NT2/D1 (cell line): ENCODE data around the gene KRR1.

Experiments used
- DNase-seq: peaks from one replicate; pipeline ENCODE4 v3.0.0-alpha.2; 2011; ENCODE audit warnings: low read depth, low spot score
- H3K27me3 ChIP-seq: 2 replicates; pipeline ENCODE4 v1.6.0; 2011; ENCODE audit warnings: mild to moderate bottlenecking; ENCODE audit not compliant: insufficient read length, insufficient read depth
- H3K36me3 ChIP-seq: 2 replicates; pipeline ENCODE4 v1.6.1; 2011; ENCODE audit warnings: mild to moderate bottlenecking, low read length, mixed read lengths; ENCODE audit not compliant: insufficient read depth, insufficient read length
- H3K4me1 ChIP-seq: 2 replicates; pipeline ENCODE4 v1.5.1; 2011; ENCODE audit not compliant: insufficient read depth, insufficient read length
- H3K4me3 ChIP-seq: 2 replicates; pipeline ENCODE4 v1.5.1; 2011; ENCODE audit warnings: low read depth; ENCODE audit not compliant: insufficient read length
- H3K9ac ChIP-seq: 2 replicates; pipeline ENCODE4 v1.6.0; 2011; ENCODE audit warnings: low read depth; ENCODE audit not compliant: insufficient read length
- H3K9me3 ChIP-seq: 2 replicates; pipeline ENCODE4 v1.5.1; 2011; ENCODE audit warnings: mild to moderate bottlenecking, low read length; ENCODE audit not compliant: insufficient read depth
- SUZ12 ChIP-seq: IDR thresholded peaks from 2 replicates; pipeline ENCODE4 v1.6.1; 2011; ENCODE audit not compliant: insufficient read length, insufficient read depth; ENCODE audit errors: extremely low read depth
- YY1 ChIP-seq: IDR thresholded peaks from 2 replicates; pipeline ENCODE4 v1.6.1; 2011; ENCODE audit not compliant: insufficient read length, insufficient read depth
- ZNF274 ChIP-seq: IDR thresholded peaks from 2 replicates; pipeline ENCODE4 v1.6.1; 2011; ENCODE audit warnings: mild to moderate bottlenecking, low read depth, low read length

The KRR1 gene

DNA sequence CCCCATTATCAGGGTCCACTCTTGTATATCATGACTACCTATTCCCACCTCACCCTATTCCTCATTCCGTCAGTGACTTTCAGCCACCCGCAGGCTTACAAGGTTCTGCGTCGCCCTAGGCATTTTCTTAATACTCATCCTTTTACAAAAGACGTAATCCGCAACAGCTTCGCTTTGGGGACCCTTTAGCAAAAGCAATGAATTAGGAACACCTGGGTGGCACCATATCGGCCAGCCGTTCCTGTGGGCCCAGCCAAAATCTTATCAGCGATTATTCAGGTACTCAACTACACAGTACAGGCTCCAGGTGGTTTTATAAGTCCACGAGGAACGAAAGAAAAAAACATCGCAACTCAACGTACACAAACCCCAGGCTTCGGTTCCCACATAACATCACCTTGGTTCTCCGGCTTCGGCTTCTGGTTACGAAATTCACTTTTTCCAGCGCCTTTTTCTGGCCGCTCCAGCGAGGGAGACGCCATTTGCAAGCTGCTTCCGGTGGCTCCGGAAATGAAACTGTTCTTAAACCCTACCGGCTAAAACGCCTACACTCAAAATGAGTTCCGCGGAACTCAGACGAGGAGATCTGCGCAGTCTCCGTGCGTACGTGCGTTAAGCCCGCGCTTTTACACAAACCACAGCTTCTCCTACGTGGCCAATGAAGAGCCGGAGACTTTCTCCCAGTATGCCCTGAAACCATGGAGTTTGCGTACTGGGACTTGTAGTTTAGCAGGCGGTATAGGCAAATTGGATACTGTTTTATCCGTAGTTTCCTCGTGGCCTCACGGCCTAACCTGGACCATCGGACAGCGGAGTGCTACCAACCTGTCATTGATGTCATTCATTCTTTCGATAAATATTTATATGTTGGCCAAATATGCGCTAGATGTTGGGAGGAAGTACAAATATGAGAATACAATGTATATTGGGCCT, at the start of gene KRR1:
TSS of gene KRR1 (minus strand) at position 494 of the 933 bp plus-strand sequence. CDS start at position 482, 12 bp downstream.
- Histone ChIP-seq H3K4me3 (peak within 1 kb of the TSS; percentile 95), H3K4me1 (no peaks in the 10 kb centered on the region)

GRCh38 chr12:75560167-75560566, 48.8 kb upstream of the KRR1 start:
- no peak for DNase-seq

More for the DNA sequence above, at the start of gene KRR1:
- peak; percentile 81 for TF ChIP-seq YY1
- TF ChIP-seq SUZ12, result no peak
- TF ChIP-seq ZNF274, result no peak
- peak within 1 kb of the TSS; percentile 96 for H3K9ac ChIP-seq
- no peaks in the 10 kb centered on the region for H3K27me3 ChIP-seq
- no peaks in the 10 kb centered on the region for H3K9me3 ChIP-seq
- peak; percentile 98 for DNase-seq
- H3K36me3 ChIP-seq, result peaks cover 22% of the 10 kb centered on the region

DNA sequence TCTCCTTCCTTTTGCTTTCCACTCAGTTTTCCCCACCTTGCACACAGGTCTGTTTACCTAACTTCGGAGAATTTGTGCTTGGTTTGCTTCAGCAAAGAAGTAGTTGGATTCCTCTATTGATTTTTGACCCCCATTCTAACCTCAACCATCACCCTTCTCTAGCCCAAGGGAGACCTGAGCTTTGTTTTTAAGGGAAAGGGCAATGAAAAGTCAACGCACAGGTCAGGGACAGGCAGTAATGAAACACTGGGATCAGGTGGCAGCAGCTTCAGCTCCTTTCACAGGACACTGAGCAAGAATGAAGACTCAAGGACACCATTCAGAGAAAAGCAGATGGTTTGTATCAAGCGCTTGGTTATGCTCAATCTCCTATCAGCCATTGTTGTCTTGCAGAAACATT, 46.9 kb upstream of the KRR1 start:
- DNase-seq, result no peak
- no peak overlapping the region for H3K4me3 ChIP-seq
- TF ChIP-seq YY1, result no peak
- no peak for TF ChIP-seq ZNF274
- no peak for TF ChIP-seq SUZ12
- H3K9ac ChIP-seq, result no peak overlapping the region
- no peaks in the 10 kb centered on the region for H3K9me3 ChIP-seq
- no peaks in the 10 kb centered on the region for H3K27me3 ChIP-seq
- H3K36me3 ChIP-seq, result no peaks in the 10 kb centered on the region
- no peaks in the 10 kb centered on the region for H3K4me1 ChIP-seq

More at GRCh38 chr12:75560167-75560566, 48.8 kb upstream of the KRR1 start:
- H3K4me3 ChIP-seq, result no peak overlapping the region
- H3K9ac ChIP-seq, result no peak overlapping the region
- no peaks in the 10 kb centered on the region for H3K36me3 ChIP-seq
- no peak for TF ChIP-seq ZNF274
- no peak for TF ChIP-seq YY1
- TF ChIP-seq SUZ12, result no peak
- H3K27me3 ChIP-seq, result no peaks in the 10 kb centered on the region
- H3K9me3 ChIP-seq, result peaks cover 11% of the 10 kb centered on the region
- no peaks in the 10 kb centered on the region for H3K4me1 ChIP-seq

DNA sequence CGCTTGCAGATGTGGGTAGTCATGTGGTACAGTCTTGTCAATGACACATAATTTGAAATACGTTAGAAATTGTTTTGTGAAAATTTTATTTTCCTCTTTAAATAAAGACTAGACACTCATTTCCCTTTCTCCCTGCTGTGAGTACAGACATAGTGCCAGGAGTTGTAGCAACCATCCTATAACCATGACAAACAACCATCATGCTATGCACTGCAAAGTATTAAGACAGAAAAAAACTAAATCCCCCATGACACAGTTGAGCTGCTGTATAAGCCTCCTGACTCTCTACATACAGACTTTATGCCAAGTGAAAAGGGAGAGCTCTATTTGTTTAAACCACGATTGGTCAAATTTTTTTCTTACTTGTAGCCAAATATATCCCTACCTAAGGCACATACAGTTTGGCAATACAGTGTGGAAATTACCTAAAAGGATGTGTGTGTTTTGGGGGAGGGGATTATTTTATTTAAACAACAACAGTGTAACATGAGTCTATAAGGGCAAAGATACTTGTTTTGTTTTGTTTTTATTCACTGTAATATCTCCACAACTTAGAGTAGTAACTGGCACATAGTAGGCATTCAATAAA, 45.0 kb upstream of the KRR1 start:
- Histone ChIP-seq H3K9me3 (no peaks in the 10 kb centered on the region), H3K36me3 (no peaks in the 10 kb centered on the region), H3K4me3 (no peak overlapping the region), H3K9ac (no peak overlapping the region), H3K27me3 (no peaks in the 10 kb centered on the region), H3K4me1 (no peaks in the 10 kb centered on the region)
- TF ChIP-seq SUZ12 (no peak), ZNF274 (no peak), YY1 (no peak)
- no peak for DNase-seq

DNA sequence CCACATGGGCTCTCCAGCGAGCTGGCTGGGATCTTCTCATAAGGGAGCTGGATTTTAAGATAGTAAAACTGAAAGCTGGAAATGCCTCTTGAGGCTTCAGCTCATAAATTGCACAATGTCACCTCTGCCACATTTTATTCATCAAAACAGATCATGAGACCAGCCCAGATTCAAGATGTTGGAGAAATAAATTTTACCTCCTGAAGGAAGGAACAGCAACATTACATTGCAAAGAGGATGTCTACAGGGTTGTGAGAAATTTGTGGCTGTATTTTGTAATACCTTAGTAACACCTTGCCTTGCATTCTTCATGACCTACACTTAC, 43.1 kb upstream of the KRR1 start:
- H3K4me3 ChIP-seq, result no peak overlapping the region
- no peak overlapping the region for H3K9ac ChIP-seq
- no peaks in the 10 kb centered on the region for H3K27me3 ChIP-seq
- no peaks in the 10 kb centered on the region for H3K36me3 ChIP-seq
- no peaks in the 10 kb centered on the region for H3K4me1 ChIP-seq
- DNase-seq, result no peak
- H3K9me3 ChIP-seq, result no peaks in the 10 kb centered on the region
- TF ChIP-seq ZNF274 (no peak), YY1 (no peak), SUZ12 (no peak)

DNA sequence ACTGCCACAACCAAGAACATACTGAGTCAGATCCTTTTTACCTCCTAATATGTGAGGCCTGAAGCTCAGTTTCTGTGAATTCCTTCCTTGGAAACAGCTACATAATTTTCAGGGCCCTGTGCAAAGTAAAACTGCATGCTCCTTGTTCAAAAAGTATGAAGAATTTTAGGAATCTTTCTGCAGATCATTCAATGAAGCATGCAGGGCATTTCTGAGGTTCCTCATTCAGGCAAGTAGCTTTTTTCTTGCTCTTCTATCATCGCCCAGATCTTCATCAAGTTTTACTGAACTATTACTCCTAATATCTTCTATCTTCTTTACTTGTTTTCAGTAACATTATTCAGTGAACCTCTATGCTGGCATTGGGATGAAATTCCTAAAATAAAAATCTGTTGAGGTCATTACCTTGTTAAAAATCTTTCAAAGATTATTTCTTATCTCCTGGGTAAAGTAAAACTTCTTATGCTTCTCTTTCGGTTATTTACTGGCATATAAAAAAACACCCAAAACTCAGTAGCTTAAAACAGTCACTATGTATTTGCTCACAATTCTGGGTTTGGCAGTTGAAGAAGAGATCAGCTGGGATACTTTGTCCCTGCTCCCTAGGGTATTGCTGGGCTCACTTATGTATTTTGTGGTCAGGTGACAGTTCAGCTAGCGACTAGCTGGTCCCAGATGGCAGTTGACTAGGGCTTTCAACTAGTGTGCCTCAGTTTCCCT, 42.6 kb upstream of the KRR1 start:
- H3K9ac ChIP-seq, result no peak overlapping the region
- no peak for TF ChIP-seq ZNF274
- TF ChIP-seq YY1, result no peak
- TF ChIP-seq SUZ12, result no peak
- H3K27me3 ChIP-seq, result no peaks in the 10 kb centered on the region
- H3K36me3 ChIP-seq, result no peaks in the 10 kb centered on the region
- no peak for DNase-seq
- no peaks in the 10 kb centered on the region for H3K4me1 ChIP-seq
- H3K4me3 ChIP-seq, result no peak overlapping the region
- no peaks in the 10 kb centered on the region for H3K9me3 ChIP-seq

- no peaks in the 10 kb centered on the region for H3K27me3 ChIP-seq
- no peaks in the 10 kb centered on the region for H3K9me3 ChIP-seq
- no peaks in the 10 kb centered on the region for H3K4me1 ChIP-seq
- H3K4me3 ChIP-seq, result no peak overlapping the region
- no peak for TF ChIP-seq ZNF274
- TF ChIP-seq YY1, result no peak
- TF ChIP-seq SUZ12, result no peak
- no peak for DNase-seq
- no peak overlapping the region for H3K9ac ChIP-seq
- H3K36me3 ChIP-seq, result no peaks in the 10 kb centered on the region
Measured at GRCh38 chr12:75553398-75553797, 42.0 kb upstream of the KRR1 start.
